ENCODE data around the gene SHC1. TPM values are rescaled to one million over a fixed set of nuclear protein-coding genes. Genes with fewer than 3 reads are reported as not detected.
A peak's percentile ranks its signal among the peaks of the same experiment; 100 is the strongest.

SHC1 gene
- total and polyA plus RNA-seq, 3 experiments from 2014 or later, result 32.7 to 40.8 (median 37.4) TPM

DNA sequence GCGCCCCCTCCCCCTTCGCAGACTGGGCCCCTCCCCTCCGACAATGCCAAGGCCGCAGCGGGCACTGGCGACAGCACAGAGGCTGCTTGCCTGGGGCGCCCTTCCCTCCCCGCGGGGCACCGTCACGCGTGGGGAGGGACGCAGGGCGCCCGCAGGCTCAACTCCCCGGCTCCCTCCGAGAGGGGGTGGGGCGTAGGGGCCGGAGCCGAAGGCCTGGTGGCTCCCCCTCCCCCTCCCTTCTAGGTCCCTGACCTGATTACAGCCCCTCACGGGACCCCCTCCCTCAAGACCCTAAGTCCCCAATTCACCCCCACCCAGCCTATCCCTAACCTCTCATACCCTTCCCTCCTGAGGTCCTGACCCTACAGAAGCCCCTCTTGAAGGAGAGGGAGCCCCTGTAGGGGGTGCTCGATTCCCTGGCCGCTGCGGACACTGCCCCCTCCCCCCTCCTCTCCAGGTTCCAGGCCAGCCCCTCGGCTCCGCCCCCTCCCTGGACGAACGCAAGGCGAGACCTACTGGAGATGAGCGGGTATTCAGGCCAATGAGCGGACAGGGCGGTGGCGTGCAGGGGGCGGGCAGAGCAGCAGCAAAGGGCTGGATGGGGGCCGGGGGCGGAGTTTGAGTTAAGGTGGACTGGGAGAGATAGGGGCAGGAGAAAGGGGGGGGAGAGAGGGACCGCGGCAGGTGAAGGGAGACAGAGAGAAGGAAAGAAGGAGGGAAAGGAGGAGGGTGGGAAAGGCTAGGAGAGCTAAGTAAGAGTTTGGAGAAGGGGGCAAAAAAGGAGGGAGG lies 31.3 kb upstream of the SHC1 start:
- no peaks in the 10 kb centered on the region for H3K36me3 ChIP-seq (ENCODE audit: insufficient read depth, low read length)
- ChIA-PET POLR2A (interaction anchor here (0.6 to 3.3 kb wide), 6 partner anchors 14 to 1275 kb away, joined by 3 to 16 read pairs (median 5); partner anchors contain the start of genes CKS1B and FLAD1), CTCF (interaction anchor here (1.0 to 13.6 kb wide), 4 partner anchors 13 to 60 kb away, joined by 3 to 207 read pairs (median 39); partner anchors contain the start of genes FLAD1 and PYGO2)
- peak overlapping the region; percentile 90 to 98 (median 94) for H3K27ac Mint-ChIP-seq
- peak overlapping the region; percentile 95 for H3K4me3 ChIP-seq (ENCODE audit: low read length)
- peaks cover 42% of the 10 kb centered on the region for H3K4me1 ChIP-seq (ENCODE audit: insufficient read depth, low read length)
- H3K36me3 Mint-ChIP-seq, result peaks cover 0 to 6% (median 0%) of the 10 kb centered on the region in 3 donors
- H3K27me3 ChIP-seq (ENCODE audit: insufficient read depth, low read length, poor library complexity, severe bottlenecking), result no peaks in the 10 kb centered on the region
- peaks cover 47 to 58% (median 54%) of the 10 kb centered on the region in 3 donors for H3K4me1 Mint-ChIP-seq
- no peaks in the 10 kb centered on the region for H3K9me3 Mint-ChIP-seq
- H3K27ac ChIP-seq (ENCODE audit: low read depth, low read length), result peak overlapping the region; percentile 90
- peak; percentile 91 to 98 (median 96) for DNase-seq
- no peaks in the 10 kb centered on the region for H3K9me3 ChIP-seq (ENCODE audit: low read length)
- no peaks in the 10 kb centered on the region for H3K27me3 Mint-ChIP-seq
- H3K4me3 Mint-ChIP-seq, result peak overlapping the region; percentile 93 to 97 (median 95)

DNA sequence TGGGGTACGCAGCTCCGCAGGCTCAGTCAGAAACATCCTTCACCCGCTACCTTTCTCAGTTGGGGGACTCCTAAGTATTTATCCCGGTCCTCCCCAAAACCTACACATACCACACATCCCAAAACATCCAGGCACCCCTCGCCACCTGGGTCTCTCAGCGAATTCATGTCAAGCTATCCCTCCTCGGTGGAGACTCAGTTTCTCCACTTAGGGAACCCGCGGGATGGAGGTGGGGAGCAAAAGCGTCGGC lies 30.8 kb upstream of the SHC1 start:
- Histone ChIP-seq H3K27me3 (ENCODE audit: insufficient read depth, low read length, poor library complexity, severe bottlenecking) (no peaks in the 10 kb centered on the region), H3K4me1 (ENCODE audit: insufficient read depth, low read length) (peaks cover 36% of the 10 kb centered on the region), H3K9me3 (ENCODE audit: low read length) (no peaks in the 10 kb centered on the region), H3K4me3 (ENCODE audit: low read length) (peak overlapping the region; percentile 95), H3K36me3 (ENCODE audit: insufficient read depth, low read length) (no peaks in the 10 kb centered on the region), H3K27ac (ENCODE audit: low read depth, low read length) (peak overlapping the region; percentile 90)
- Mint-ChIP-seq H3K27ac (peak overlapping the region; percentile 86 to 94 (median 90)), H3K4me1 (peaks cover 42 to 53% (median 49%) of the 10 kb centered on the region in 3 donors), H3K9me3 (no peaks in the 10 kb centered on the region), H3K4me3 (peak overlapping the region; percentile 85 to 97 (median 95)), H3K36me3 (peaks cover 0 to 6% (median 0%) of the 10 kb centered on the region in 3 donors), H3K27me3 (no peaks in the 10 kb centered on the region)
- ChIA-PET CTCF (interaction anchor here (1.0 to 13.6 kb wide), 4 partner anchors 13 to 60 kb away, joined by 3 to 207 read pairs (median 39); partner anchors contain the start of genes FLAD1 and PYGO2), POLR2A (interaction anchor here (0.6 to 2.8 kb wide), 5 partner anchors 14 to 64 kb away, joined by 3 to 16 read pairs (median 4); partner anchors contain the start of genes CKS1B and FLAD1)
- DNase-seq, result no peak

DNA sequence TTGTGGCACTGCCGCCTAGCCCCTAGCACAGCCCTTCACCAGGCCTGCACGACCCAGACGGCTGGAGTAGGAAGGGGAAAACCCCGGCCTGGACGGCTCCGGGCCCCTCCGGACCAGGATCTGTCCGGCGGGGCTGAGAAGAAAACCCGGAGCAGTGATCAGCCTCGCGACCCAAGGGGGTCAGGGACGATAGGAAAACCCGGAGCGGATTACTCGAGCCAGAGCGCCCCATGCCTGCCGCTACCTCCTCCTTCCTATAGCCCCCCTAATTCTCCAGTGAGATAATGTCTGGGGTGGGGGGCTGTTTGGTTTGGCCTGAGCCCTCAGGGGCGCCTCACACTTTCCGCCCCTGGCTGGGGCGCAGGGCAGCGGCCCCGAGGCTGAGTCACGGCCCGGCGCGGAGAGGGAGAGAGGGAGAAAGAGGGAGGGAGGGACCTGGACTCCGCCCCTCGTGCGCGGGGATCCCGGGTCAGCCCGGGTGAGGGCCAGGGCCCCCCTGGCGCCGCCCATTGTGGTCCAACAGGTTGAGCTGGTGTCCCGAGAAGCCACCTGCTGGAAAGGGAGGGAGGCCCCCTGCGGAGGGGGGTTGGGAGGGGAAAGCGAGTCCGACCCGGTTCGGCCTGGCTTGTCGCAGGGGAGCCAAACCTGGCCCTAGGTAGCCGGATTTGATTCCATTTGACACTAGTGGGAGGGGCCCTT lies 30.3 kb upstream of the SHC1 start:
- H3K4me1 ChIP-seq (ENCODE audit: insufficient read depth, low read length), result peaks cover 32% of the 10 kb centered on the region
- H3K27ac Mint-ChIP-seq, result peak overlapping the region; percentile 86 to 94 (median 92)

DNA sequence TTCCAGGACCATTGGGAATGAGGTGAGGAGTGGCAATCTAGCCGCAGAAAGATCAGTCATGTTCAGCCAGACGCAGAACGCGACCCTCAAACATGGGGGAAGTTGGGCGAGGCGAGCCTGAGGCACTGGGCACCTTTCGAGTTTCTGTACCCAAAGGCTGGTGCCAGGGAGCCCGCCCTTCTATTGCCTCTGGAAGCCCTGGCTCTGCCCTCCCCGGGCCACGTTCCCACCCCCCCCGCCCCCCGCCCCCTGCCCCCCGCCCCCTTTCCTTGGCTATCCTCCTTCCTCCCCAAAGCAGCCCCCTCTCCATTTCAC lies 29.8 kb upstream of the SHC1 start:
- H3K4me1 Mint-ChIP-seq, result peaks cover 34 to 43% (median 39%) of the 10 kb centered on the region in 3 donors
- H3K9me3 Mint-ChIP-seq, result no peaks in the 10 kb centered on the region
- peak overlapping the region; percentile 58 to 99 (median 94) for H3K27ac Mint-ChIP-seq
- peaks cover 0 to 6% (median 0%) of the 10 kb centered on the region in 3 donors for H3K36me3 Mint-ChIP-seq
- H3K27me3 ChIP-seq (ENCODE audit: insufficient read depth, low read length, poor library complexity, severe bottlenecking), result no peaks in the 10 kb centered on the region
- H3K27me3 Mint-ChIP-seq, result no peaks in the 10 kb centered on the region
- peak overlapping the region; percentile 95 for H3K4me3 ChIP-seq (ENCODE audit: low read length)
- ChIA-PET POLR2A (interaction anchor here (0.6 to 2.8 kb wide), 5 partner anchors 17 to 80 kb away, joined by 3 to 16 read pairs (median 7); partner anchors contain the start of genes CKS1B, FLAD1, PBXIP1 and PMVK), CTCF (interaction anchor here (0.6 to 13.6 kb wide), 13 partner anchors 14 to 352 kb away, joined by 4 to 207 read pairs (median 9); partner anchors contain the start of genes CKS1B, FLAD1, PBXIP1 and PMVK)
- H3K4me3 Mint-ChIP-seq, result peak overlapping the region; percentile 90 to 97 (median 95)
- H3K36me3 ChIP-seq (ENCODE audit: insufficient read depth, low read length), result no peaks in the 10 kb centered on the region
- H3K9me3 ChIP-seq (ENCODE audit: low read length), result no peaks in the 10 kb centered on the region
- DNase-seq, result peak in 2 of 5 donors; percentile 21 to 51
- peak overlapping the region; percentile 90 for H3K27ac ChIP-seq (ENCODE audit: low read depth, low read length)
- H3K4me1 ChIP-seq (ENCODE audit: insufficient read depth, low read length), result peaks cover 27% of the 10 kb centered on the region

More for the DNA sequence above, 30.3 kb upstream of the SHC1 start:
- CTCF ChIA-PET, result interaction anchor here (1.0 to 13.6 kb wide), 10 partner anchors 14 to 84 kb away, joined by 3 to 207 read pairs (median 11); partner anchors contain the start of genes CKS1B, FLAD1, PMVK and PYGO2
- Mint-ChIP-seq H3K4me1 (peaks cover 39 to 48% (median 44%) of the 10 kb centered on the region in 3 donors), H3K27me3 (no peaks in the 10 kb centered on the region), H3K4me3 (peak overlapping the region; percentile 90 to 97 (median 95)), H3K36me3 (peaks cover 0 to 6% (median 0%) of the 10 kb centered on the region in 3 donors), H3K9me3 (no peaks in the 10 kb centered on the region)
- Histone ChIP-seq H3K9me3 (ENCODE audit: low read length) (no peaks in the 10 kb centered on the region), H3K27ac (ENCODE audit: low read depth, low read length) (peak overlapping the region; percentile 90), H3K4me3 (ENCODE audit: low read length) (peak overlapping the region; percentile 95), H3K27me3 (ENCODE audit: insufficient read depth, low read length, poor library complexity, severe bottlenecking) (no peaks in the 10 kb centered on the region), H3K36me3 (ENCODE audit: insufficient read depth, low read length) (no peaks in the 10 kb centered on the region)
- POLR2A ChIA-PET, result interaction anchor here (0.6 to 2.8 kb wide), 5 partner anchors 15 to 63 kb away, joined by 3 to 16 read pairs (median 4); partner anchors contain the start of genes CKS1B and FLAD1
- DNase-seq, result peak; percentile 69 to 87 (median 78)

DNA sequence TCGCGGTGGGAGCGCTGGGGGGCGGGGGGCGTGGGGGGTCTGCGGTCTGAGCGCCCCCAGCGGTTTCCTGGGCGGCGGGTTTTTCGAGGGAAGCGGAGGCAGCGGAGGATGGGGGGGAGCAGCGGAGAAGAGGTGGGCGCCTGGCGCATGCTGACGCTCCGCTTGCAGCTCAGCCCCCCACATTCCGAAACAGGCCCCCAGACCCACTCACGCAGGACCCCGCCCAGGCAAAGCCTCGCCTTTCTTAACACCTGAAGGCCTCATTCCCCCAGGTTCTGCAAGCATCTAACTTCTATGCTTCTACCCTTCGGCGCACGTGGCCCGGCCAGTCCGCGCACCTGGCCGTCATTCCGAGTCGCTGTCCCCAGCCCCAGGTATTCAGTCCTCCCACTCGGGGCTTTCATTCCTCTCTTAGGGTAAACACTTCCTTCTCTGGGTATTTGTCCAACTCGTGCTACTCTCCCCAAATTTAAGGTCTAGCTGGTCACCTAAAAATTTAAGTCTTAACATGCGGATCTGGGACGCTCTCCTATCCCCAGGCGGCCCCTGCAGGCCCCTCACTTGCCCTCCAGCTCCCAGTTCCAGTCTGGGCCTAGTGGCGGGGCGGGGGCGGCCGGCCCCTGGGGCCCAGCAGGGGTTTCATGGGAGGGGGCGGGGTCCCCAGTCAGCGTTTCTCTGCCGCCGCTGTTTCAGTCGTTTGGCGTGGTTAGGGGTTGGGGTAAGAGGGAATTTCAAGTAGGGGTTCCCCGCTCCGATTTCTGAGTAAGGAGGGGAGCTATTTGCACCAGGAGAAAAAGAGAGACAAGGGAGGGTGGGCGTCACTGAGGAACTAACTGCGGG lies 29.2 kb upstream of the SHC1 start:
- H3K4me3 Mint-ChIP-seq, result peak overlapping the region; percentile 90 to 97 (median 95)
- Histone ChIP-seq H3K4me3 (ENCODE audit: low read length) (peak overlapping the region; percentile 66), H3K4me1 (ENCODE audit: insufficient read depth, low read length) (peaks cover 21% of the 10 kb centered on the region), H3K27ac (ENCODE audit: low read depth, low read length) (peak overlapping the region; percentile 84), H3K27me3 (ENCODE audit: insufficient read depth, low read length, poor library complexity, severe bottlenecking) (no peaks in the 10 kb centered on the region), H3K36me3 (ENCODE audit: insufficient read depth, low read length) (no peaks in the 10 kb centered on the region), H3K9me3 (ENCODE audit: low read length) (no peaks in the 10 kb centered on the region)
- ChIA-PET POLR2A (interaction anchor here (0.6 to 2.8 kb wide), 7 partner anchors 14 to 391 kb away, joined by 3 to 16 read pairs (median 4); partner anchors contain the start of genes CKS1B, FLAD1, PBXIP1 and PMVK), CTCF (interaction anchor here (0.6 to 13.6 kb wide), 19 partner anchors 14 to 351 kb away, joined by 4 to 207 read pairs (median 7); partner anchors contain the start of genes CKS1B, FLAD1, PBXIP1 and PMVK)
- H3K36me3 Mint-ChIP-seq, result peaks cover 0 to 6% (median 0%) of the 10 kb centered on the region in 3 donors
- peak overlapping the region; percentile 79 to 99 (median 94) for H3K27ac Mint-ChIP-seq
- H3K27me3 Mint-ChIP-seq, result no peaks in the 10 kb centered on the region
- DNase-seq, result peak in 3 of 5 donors; percentile 21 to 64 (median 29)
- no peaks in the 10 kb centered on the region for H3K9me3 Mint-ChIP-seq
- H3K4me1 Mint-ChIP-seq, result peaks cover 30 to 37% (median 33%) of the 10 kb centered on the region in 3 donors

DNA sequence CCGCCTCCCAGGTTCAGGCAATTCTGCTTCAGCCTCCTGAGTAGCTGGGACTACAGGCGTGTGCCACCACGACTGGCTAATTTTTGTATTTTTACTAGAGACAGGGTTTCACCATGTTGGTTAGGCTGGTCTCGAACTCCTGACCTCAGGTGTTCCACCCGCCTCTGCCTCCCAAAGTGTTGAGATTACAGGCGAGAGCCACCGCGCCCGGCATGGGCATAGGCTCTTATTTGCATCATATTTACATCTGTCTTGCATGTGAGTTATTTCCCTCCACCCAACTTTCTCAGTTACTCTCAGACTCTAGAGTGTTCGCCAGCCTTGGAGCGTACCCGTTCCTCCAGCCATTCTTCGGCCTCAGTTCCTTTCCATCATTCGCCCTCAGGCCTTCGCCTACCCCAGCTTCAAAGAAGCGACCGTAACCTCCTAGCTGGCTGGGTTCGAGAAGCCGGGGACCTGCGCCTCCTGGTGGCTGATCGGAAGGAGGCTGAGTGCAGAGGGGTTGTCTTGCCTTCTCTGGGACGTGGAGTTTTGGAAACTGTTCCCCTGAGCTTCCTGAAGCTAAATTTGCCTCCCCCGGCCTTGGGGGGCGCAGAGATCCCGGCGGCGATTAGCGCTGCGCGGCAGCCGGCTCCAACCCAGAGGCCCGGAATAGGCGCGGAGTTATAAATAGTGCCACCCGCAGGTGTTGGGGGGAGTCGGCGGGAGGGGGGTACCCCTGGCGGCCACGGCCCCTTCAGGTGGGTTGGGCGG lies 28.4 kb upstream of the SHC1 start:
- Histone ChIP-seq H3K27me3 (ENCODE audit: insufficient read depth, low read length, poor library complexity, severe bottlenecking) (no peaks in the 10 kb centered on the region), H3K4me1 (ENCODE audit: insufficient read depth, low read length) (peaks cover 13% of the 10 kb centered on the region), H3K27ac (ENCODE audit: low read depth, low read length) (peak overlapping the region; percentile 84), H3K9me3 (ENCODE audit: low read length) (no peaks in the 10 kb centered on the region), H3K4me3 (ENCODE audit: low read length) (peak overlapping the region; percentile 29), H3K36me3 (ENCODE audit: insufficient read depth, low read length) (no peaks in the 10 kb centered on the region)
- Mint-ChIP-seq H3K4me1 (peaks cover 23 to 29% (median 26%) of the 10 kb centered on the region in 3 donors), H3K9me3 (no peaks in the 10 kb centered on the region), H3K27ac (peak overlapping the region; percentile 89 to 97 (median 92)), H3K27me3 (no peaks in the 10 kb centered on the region), H3K4me3 (peak overlapping the region; percentile 77 to 97 (median 83)), H3K36me3 (peaks cover 0 to 7% (median 0%) of the 10 kb centered on the region in 3 donors)
- CTCF ChIA-PET, result interaction anchor here (0.7 to 13.6 kb wide), 23 partner anchors 13 to 86 kb away, joined by 3 to 207 read pairs (median 6); partner anchors contain the start of genes ADAM15, CKS1B, FLAD1 and PBXIP1
- DNase-seq, result peak in 4 of 5 donors; percentile 47 to 72 (median 56)
- POLR2A ChIA-PET, result interaction anchor here (0.5 to 2.1 kb wide), 7 partner anchors 15 to 390 kb away, joined by 3 to 11 read pairs (median 6); partner anchors contain the start of genes CKS1B, FLAD1 and PBXIP1
